ENCODE measurements around the gene PRPH2.

PRPH2 gene, protein sequence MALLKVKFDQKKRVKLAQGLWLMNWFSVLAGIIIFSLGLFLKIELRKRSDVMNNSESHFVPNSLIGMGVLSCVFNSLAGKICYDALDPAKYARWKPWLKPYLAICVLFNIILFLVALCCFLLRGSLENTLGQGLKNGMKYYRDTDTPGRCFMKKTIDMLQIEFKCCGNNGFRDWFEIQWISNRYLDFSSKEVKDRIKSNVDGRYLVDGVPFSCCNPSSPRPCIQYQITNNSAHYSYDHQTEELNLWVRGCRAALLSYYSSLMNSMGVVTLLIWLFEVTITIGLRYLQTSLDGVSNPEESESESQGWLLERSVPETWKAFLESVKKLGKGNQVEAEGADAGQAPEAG

DNA sequence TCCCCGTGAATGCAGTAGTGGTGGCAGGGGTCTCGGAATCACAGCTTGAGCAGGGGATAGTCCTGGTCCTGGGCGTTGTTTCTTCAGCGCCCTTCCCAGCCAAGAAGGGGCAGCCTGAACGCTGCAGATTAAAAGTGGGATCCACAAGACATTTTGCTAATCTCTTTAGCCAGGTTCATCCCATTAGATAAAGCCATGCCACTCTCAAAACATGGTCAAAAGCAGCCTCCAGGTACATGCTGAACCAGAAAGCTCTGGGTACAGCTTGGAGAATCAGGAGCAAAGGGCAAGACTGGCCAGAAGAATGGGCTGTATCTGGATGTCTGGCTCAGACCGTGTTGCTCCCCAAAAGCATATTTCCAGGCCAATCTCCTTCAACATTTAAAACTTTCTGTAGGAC lies at the start of gene PRPH2:
PRPH2 (minus strand) TSS at position 101 of the 400 bp plus-strand sequence. CDS start 263 bp downstream, outside the sequence.
- DNase-seq: no peak

DNA sequence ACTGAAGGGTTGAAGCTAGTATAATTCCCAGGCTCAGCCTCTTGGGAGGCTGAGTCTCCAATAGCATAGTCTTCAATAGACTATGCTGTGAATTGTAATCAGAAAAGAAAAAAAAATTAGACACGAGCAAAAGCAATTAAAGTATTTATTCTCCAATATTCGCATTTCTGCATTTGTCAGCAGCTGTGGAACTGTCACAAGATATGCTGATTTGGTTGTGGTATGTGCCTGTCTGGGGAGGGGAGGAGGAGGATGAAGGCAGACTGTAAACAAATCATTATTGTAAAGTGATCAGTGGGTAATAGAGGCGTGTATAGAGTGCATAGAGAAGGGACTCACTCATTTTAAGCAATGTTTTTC lies 49.3 kb upstream of the PRPH2 start:
- no peak for DNase-seq

DNA sequence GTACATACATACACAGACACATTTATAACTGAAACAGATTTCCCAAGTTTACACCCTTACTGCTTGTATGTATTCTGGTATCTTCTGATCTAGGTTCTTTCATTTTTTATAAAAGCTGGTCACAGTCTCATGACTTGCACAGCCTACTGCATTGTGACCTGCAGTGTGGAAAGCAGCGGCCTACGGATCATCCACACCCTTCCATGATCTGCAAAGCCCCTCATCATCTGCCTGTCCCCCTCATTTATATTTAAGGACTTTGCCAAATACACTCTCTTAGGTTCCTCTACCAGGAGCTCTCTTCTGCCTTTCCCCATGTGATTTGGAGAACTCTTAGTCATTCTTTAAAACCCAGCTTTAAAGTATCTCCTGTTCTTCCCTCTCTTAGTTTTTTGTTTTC lies 47.4 kb upstream of the PRPH2 start:
- DNase-seq: no peak

DNA sequence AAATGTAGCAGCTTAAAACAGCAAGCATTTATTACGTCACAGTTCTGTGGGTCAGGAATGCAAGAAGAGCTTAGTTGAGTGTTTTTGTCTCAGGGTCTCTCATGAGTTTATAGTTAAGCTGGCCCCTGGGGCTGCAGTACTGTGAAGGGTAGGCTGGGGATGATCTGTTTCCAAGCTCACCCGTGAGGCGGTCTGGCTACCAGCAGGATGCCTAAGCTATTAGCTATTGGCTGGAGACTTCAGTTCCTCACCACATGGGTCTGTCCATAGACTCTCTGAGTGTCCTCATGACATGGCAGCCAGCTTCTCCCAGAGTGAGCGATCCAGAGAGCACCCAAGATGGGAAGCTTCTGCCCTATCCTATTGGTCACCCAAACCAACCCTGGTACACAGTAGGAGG lies 46.7 kb upstream of the PRPH2 start:
- no peak for DNase-seq

DNA sequence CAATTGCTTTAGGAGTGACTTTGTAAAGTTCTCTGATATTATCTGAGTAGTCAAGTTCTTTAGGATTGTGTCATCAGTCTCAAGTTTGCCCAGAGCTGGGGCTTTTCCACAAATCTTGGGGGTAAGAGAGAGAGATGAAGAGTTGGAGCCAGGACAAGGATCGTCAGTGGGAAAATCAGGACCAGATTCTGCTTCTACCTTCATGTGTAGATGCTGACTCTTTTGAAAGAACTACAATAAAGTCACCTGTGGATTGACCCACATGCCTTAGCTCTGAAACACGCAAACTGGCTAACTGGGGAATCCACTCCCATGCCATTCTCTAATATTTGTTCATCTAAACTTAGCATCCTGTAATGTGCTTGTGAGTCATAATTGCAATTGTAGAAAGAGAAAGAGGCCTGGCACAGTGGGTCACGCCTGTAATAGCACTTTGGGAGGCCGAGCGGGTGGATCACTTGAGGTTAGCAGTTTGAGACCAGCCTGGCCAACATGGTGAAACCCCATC lies 43.8 kb upstream of the PRPH2 start:
- DNase-seq: no peak

DNA sequence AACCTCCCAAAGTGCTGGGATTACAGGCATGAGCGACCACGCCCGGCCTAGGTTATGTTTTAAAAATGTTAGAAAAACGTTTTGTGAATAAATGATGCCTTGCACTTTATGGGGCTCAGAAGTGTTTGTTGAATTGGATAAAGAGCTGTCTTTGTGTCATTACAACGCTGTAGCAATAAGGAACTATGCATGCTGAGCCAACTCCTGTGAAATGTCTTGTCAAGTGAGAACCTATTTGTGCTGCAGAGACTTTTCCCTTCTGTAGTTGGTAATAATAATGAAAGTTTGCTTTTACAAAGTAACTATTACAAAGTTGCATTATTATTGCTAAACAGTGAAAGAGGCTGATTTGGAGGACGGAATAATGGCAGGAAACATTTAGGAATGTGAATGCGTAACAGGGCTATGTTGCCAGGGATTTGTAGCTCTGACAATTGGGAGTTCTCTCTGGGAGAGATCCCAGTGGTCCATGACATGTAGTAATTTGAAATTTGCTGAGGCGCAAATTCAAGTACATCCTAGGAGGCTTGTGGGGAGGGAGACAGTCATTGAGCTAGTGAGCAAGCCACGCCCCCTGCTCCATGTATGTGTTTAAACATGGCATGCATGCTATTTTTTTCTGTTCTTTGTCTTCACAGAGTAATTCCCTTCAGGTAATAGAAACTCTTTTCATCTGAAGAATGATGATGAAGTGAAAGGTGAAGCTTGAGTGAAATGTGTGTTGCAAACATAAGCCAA lies 42.7 kb upstream of the PRPH2 start:
- DNase-seq: no peak

DNA sequence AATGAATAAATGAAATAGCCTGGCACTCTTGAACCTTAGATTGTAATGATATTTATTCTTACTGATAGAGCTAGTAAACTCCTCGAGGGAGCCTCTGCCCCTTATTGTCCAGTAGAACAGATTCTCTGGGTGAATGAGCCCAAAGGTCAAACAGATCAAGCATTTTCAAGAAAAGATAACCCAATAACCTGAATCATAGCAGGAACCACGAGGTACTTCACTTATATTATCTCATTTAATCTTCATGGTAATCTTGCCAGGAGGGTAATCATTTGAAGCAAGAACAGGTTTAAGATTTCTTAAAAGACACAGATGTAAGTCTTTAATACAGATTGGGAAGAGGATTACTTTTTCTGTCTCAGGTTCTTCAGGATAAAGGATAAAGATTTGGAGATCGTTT lies 40.6 kb upstream of the PRPH2 start:
- DNase-seq: no peak

DNA sequence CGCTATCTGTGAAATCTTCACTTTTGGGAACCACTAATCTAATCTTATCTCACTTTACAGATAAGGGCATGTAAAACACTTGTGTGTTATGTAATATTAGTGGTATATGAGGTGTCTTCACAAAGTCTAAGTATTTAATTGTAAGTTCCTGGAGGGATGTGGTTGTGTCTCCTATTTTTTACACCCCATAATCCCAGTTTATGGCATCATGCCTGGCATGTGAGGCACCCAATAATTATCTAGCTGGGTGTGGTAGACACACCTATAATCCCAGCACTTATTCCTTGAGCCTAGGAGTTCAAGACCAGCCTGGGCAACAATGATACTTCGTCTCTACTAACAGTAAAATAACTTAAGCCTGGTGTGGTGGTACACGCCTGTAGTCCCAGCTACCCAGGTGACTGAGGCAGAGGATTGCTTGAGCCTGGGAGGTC lies 40.0 kb upstream of the PRPH2 start:
- no peak for DNase-seq

DNA sequence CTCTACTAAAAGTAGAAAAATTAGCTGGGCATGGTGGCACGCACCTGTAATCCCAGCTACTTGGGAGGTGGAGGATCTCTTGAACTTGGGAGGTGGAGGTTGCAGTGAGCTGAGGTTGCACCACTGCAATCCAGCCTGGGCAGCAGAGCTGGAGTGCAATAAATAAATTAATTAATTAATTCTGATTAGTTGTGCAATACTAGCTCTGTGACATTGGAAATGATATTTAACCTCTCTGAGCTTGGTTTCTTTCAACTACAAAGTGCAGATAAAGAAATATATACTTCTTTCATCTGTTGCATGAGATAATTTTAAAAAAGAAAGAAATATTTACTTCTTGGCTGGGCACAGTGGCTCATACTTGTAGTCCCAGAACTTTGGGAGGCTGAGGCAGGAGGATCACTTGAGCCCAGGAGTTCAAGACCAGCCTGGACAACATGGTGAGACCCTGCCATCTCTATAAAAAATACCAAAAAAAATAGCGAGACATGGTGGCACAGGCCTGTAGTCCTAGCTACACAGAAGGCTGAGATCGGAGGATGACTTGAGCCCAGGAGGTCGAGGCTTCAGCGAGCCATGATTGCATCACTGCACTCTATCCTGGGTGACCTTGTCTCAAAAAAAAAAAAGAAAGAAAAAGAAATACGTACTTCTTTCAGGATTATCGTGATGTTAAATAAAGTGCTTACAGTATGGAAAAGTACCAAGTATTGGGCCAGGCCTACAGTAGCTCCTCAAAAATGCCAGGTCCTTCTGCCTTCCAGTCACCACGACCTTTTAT lies 39.1 kb upstream of the PRPH2 start:
- DNase-seq: no peak

DNA sequence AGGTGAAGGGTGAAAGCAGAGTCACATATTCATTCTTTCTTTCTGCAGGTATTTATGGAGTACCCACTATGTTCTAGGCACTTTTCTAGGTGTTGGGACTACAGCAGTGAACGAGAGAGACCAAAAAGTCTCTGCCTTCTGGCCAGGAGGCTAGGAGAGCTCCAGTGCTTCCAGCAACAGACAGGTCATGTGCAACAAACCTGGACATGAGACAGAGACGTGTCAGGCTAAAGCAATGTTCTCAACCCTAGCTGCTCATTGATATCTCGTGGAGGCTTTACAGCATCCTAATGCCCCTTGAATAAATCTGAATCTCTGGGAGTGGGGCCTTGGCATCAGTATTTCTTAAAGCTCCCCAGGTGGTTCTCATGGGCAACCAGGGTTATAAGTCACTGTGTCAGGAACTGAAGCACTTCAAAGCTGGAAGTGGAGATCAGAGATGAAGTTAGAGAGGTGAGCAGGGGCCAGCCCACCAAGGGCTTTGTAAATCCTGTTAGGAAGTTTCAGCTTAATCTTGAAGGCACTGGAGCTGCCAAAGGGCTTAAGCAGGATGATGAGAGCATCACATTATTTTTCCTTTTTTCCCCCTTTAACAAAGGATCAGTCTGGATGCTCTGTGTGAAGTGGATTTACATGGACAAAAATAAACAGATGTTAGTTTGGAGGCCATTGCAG lies 36.5 kb upstream of the PRPH2 start:
- DNase-seq: no peak

DNA sequence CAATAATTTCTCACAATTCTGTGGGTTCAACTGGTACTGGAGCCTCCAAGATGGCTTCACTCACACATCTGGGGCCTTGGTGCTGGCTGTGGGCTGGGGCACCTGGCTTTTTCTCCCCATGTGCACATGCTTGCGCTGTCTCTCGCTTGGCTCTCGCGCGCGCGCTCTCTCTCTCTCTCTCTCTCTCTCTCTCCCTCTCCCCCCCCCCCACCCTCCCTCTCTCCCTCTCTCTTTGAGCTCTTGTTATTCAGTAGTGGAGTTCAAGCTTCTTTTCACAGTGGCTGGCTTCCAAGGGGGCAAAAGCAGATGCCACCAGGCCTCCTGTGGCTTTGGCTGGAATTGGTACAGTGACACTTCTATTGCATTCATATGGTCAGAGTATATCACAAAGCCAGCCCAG lies 34.3 kb upstream of the PRPH2 start:
- no peak for DNase-seq

DNA sequence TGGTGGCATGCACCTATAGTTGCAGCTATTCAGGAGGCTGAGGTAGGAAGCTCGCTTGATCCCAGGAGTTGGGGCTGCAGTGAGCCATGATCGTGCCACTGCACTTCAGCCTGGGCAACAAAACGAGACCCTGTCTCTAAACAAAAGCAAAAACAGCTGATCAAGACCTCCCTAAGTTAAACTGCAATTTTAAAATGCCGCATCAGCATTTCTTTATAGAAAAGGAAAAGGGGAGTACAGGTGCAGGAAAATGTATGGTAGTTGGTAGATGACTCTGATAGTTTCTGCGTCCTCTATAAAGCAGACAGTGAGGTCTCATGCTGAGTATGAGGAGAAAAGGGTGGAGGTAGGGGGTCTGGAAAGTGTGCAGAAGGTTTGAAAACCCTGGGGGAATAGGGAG lies 32.4 kb upstream of the PRPH2 start:
- no peak for DNase-seq

DNA sequence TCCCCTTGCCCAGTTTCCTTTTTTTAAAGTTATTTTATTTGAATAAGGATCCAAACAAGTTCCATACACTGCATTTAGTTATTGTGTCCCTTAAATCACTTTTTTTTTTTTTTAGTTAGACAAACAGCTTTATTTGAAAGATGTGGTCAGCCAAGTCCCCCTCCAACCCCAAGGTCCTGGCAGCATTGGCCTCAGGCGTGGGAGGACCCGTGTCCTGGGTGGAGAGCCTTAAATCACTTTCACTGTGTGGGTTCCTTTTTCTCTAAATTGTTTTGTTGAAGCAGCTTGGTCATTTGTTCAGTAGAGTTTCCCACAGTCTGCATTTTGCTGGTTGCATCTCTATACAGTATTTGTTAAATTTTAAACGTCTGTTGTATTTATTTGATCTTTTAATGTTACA lies 28.7 kb upstream of the PRPH2 start:
- no peak for DNase-seq

DNA sequence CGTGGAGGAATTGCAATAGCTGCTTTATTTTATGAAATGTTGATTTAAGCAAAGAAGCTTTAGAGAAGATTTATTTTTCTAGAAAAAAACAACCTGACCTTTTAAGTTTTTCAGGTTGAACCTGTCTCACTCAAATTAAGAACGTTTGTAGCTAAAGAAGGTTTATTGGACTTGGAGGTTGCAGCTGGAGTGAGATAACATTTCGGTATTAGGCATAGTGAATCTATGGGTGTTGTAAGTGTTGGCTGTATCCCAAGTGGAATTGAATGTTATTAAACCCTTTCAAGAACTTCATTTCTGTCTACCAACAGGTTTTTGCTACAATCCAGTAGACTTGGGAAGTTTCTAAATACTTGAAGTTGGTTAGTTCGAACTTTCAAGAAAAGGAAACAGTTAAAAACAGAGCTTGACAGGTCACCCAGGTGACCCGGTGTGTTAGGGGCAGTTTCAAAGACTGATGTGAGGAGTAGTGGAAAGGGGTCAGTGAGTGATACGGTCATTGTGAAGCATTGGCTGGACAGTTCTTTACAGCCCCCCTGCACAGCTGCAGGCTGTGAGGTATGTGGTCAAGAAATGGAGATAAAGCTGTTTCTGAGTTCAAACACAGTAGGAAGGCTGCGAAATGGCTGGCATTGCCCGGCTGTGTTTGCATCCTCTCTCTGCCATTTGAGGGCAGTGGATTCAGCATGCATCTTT lies 26.0 kb upstream of the PRPH2 start:
- no peak for DNase-seq

DNA sequence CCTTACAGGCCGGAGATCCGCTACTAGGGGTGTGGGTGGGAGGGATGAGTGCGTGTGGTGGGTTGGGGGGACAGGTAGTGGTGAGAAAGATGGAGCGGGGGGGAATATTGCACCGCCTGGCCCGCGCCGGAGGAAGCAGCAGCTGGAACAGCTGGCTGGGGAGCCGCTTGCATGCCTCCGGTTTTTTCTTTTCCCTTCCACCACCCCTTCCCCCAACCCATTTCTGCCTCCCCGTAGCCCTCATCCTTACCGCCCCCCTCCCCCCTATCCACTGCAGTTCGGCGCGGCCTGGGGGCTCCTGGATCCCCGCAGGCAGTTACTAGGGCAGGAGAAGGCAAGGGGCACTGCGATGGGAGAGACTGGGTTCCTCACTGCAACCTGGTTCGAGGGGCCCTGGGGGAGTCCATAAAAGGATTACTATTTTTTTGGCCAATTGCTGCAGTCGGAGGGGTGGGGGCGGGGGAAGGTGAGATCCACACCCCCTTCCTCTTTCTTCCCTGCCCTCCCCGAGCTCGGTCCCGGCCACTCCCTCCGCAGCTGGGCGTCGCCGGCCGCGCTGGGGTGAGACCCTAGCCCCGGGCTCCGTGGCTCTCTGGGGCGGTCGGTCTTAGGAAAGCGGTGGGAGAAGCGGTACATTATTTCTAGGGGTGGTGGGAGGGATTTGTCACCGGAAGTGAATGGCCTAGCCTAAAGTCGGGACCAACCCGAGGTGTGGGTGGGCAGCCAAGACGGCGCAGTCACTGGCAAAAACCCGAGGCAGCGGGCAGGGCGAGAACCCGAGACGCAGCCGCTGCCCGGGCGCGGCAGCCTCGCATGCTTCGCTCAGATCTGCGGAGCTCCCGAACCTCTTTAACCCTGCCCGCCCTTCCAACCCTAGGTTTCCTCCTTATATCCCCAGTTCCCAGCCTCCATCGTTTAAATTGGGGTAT lies 24.3 kb upstream of the PRPH2 start:
- DNase-seq: peak; percentile 78

DNA sequence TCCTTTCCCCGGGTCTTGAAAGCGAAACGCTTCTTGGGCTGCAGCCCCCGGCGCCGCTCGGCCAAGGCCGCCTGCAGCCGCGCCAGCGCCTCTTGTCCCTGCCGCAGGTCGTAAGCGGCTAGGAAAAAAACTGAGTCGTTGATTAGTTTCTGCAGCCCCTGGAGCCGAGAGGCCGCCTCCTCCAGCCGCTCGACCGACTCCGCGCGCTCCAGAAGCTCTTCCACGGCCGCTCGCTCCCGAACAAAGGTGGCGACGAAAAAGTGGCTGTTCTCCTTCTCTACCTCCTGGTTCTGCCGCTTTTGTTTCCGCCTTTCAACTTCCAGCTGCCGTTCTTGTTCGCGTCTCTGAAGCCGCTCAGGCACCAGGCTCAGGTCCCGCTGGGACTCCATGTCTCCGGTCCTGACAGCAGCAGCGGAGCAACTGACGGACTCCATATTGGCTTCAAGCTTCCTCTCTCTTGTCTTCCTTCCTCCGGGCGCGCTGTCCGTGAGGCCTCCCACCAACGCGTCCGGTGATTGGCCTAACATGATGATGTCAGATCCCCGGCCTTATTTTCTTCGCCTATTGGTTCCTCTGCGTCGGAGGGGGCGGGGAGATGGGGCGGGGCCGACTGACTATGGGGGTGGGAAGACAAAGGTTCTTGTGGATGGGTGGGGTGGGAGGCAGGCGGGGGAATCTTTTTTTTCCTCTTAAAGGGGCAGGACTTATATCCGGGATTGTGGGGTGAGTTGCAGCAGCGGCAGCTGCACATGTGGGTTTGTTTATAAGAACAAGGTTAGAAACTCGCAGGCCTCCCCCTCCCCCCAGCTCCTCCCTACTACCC lies 23.5 kb upstream of the PRPH2 start, which contains the start of gene TBCC:
TBCC (minus strand) TSS at position 464 of the 823 bp plus-strand sequence; CDS start at position 434, 30 bp downstream.
- peak; percentile 97 for DNase-seq

DNA sequence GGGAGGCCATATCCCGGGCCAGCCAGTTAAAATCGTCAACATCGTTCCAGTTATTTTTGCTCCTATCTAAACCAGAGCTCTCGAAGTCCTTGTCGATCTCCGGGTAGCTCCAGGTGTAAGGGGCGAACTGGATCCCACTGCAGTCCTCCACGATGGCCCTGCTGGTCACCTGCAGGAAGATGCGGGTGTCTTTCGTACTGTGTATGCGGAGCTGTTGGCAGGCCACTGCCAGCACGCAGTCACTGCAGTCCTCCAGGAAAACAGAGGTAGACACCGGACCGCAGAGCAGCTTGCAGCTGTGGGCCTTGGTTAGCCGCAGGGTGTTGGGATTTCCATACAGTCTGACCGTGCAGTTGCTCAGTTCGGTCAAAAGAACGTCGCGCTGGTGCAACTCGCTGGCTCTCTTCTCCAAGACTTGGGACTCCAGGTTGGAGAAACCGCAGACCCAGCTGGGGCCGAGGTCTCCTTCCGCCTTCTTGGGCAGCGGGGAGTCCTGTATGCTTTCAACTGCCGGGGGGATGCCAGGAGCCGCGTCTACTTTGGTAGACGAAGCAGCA lies 22.8 kb upstream of the PRPH2 start:
- DNase-seq: no peak

DNA sequence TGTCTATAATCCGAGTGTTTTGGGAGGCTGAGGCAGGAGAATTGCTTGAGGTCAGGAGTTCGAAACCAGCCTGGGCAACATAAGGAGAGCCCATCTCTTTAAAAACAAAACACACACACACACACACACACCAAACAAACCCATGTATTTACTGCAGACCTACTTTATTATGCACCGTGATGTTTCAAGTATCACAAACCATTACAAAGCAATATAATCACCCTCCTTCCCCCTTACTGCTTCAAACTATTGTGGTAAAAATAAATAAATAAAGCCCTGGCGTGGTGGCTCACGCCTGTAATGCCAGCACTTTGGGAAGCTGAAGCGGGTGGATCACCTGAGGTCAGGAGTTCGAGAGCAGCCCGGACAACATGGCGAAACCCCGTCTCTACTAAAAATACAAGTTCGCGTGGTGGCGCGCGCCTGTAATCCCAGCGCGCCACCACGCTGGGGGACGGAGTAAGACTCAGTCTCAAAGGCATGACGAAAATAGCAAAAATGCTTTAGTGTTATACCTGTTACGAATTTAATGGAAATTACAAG lies 22.0 kb upstream of the PRPH2 start:
- DNase-seq: no peak

DNA sequence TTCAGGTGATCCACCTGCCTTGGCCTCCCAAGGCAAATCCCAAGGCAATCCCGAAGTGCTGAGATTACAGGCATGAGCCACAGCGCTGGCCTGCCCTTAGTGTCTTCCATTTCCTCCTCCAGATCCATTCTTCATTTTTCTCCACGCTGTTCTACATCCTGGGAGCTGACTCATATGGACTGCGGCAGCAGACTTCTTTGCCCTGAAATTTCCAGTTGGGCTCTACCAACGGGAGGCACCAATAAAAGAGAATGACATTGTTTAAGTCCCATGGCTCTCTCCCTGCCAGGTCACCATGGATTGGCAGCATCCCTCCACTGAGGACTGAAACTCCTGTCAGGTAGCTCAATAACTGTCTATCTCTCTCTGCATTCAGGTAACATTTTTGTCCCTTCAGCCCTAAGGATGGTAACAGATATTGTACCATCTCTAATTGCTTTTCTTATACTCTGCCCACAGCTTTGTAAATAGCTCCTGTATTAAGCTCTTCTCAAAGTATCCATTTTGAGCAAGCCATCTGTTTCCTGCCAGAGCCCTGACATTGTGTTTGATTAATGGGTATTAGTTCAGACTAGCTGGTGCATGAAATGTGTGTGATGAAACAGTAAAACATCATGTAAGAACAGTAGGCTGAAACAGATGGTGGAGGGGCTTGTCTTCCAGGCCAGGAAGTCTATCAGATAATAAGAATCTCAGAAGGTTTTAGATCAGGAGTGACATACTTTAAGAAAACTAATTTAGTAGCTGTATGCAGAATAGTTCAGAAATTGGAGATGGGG lies 19.9 kb upstream of the PRPH2 start:
- peak; percentile 55 for DNase-seq
